ENCODE results near the gene CAV3. TPM values are rescaled to one million over a fixed set of nuclear protein-coding genes. Genes with fewer than 3 reads are reported as not detected.

The CAV3 gene
- total RNA-seq, 4 donors from 2014 or later: not detected

GRCh38 chr3:8743021-8743601 is 9.5 kb downstream of the CAV3 start:
- H3K36me3 ChIP-seq: no peaks in the 10 kb centered on the region
- intact Hi-C loops (cut with DNase I; ENCODE audit: low total_unique reads): no loop called here
- no peak for DNase-seq
- no peaks in the 10 kb centered on the region for H3K9me3 ChIP-seq
- TF ChIP-seq POLR2A (IDR thresholded peaks at IDR 0.05) (no peak), CTCF (IDR thresholded peaks at IDR 0.05) (no peak)
- no peak overlapping the region for H3K4me3 ChIP-seq
- H3K27me3 ChIP-seq: no peaks in the 10 kb centered on the region
- no peak overlapping the region for H3K27ac ChIP-seq
- no peaks in the 10 kb centered on the region for H3K4me1 ChIP-seq

GRCh38 chr3:8743911-8744310 is 10.3 kb downstream of the CAV3 start:
- H3K27me3 ChIP-seq: no peaks in the 10 kb centered on the region
- no peaks in the 10 kb centered on the region for H3K9me3 ChIP-seq
- intact Hi-C loops (cut with DNase I; ENCODE audit: low total_unique reads): no loop called here
- H3K36me3 ChIP-seq: no peaks in the 10 kb centered on the region
- no peak for TF ChIP-seq CTCF (IDR thresholded peaks at IDR 0.05)
- no peak for TF ChIP-seq POLR2A (IDR thresholded peaks at IDR 0.05)
- no peak overlapping the region for H3K27ac ChIP-seq
- no peaks in the 10 kb centered on the region for H3K4me1 ChIP-seq
- H3K4me3 ChIP-seq: no peak overlapping the region
- DNase-seq: no peak

- H3K36me3 ChIP-seq: no peaks in the 10 kb centered on the region
- no peaks in the 10 kb centered on the region for H3K27me3 ChIP-seq
- TF ChIP-seq CTCF (IDR thresholded peaks at IDR 0.05) (no peak), POLR2A (IDR thresholded peaks at IDR 0.05) (no peak)
- intact Hi-C loops (cut with DNase I; ENCODE audit: low total_unique reads): no loop called here
- H3K4me1 ChIP-seq: no peaks in the 10 kb centered on the region
- no peaks in the 10 kb centered on the region for H3K9me3 ChIP-seq
- H3K27ac ChIP-seq: no peak overlapping the region
- no peak overlapping the region for H3K4me3 ChIP-seq
- no peak for DNase-seq
Measured at GRCh38 chr3:8745619-8746370, 12.2 kb downstream of the CAV3 start.

- Histone ChIP-seq H3K27me3 (no peaks in the 10 kb centered on the region), H3K4me1 (no peaks in the 10 kb centered on the region), H3K9me3 (no peaks in the 10 kb centered on the region), H3K4me3 (no peak overlapping the region), H3K27ac (no peak overlapping the region), H3K36me3 (no peaks in the 10 kb centered on the region)
- TF ChIP-seq POLR2A (IDR thresholded peaks at IDR 0.05): no peak
- no peak for TF ChIP-seq CTCF (IDR thresholded peaks at IDR 0.05)
- no peak for DNase-seq
- intact Hi-C loops (cut with DNase I; ENCODE audit: low total_unique reads): no loop called here
Measured at GRCh38 chr3:8746780-8747345, 13.3 kb downstream of the CAV3 start.

- Histone ChIP-seq H3K27ac (no peak overlapping the region), H3K36me3 (no peaks in the 10 kb centered on the region), H3K9me3 (no peaks in the 10 kb centered on the region), H3K4me1 (no peaks in the 10 kb centered on the region), H3K4me3 (no peak overlapping the region), H3K27me3 (no peaks in the 10 kb centered on the region)
- no peak for DNase-seq
- intact Hi-C loops (cut with DNase I; ENCODE audit: low total_unique reads): no loop called here
- TF ChIP-seq POLR2A (IDR thresholded peaks at IDR 0.05) (no peak), CTCF (IDR thresholded peaks at IDR 0.05) (no peak)
Measured at GRCh38 chr3:8749316-8749715, 15.7 kb downstream of the CAV3 start.
